ENCODE results near the gene MPG.
A peak's percentile ranks its signal among the peaks of the same experiment; 100 is the strongest.

Gene MPG

DNA sequence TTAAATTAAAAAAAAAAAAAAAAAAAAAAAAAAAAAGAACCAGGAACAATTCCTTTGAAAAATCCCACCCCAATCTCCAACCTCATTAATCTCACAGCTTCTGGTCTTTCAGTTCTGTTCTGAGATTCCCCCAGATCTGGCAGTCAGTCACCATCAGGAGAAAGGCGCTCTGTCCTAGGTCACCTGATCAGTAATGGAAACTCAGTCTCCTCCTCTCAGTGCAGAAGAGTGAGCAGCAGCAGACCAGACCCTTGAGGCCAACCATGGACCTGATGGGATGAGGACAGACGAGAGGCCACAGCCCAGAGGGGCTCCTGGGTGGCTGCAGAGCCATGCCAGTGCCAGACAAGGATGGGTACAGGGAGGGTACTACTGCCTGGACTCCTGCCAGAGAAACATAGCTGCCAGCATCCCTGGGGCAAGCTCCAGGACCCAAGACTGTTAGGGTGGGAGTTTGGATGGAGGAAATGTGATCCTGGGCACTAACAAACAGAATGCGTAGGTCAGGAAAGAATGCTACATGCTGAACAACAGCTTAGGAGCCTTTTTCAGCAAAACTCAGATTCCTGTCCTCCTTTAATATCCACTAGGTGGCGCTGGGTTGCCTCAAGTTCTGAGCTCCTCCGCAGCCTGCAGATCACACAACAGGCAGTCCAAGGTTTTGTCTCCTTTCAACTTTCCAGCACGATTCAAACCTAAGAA, 28.7 kb downstream of the MPG start:
- TF ChIP-seq, protein P1, sequence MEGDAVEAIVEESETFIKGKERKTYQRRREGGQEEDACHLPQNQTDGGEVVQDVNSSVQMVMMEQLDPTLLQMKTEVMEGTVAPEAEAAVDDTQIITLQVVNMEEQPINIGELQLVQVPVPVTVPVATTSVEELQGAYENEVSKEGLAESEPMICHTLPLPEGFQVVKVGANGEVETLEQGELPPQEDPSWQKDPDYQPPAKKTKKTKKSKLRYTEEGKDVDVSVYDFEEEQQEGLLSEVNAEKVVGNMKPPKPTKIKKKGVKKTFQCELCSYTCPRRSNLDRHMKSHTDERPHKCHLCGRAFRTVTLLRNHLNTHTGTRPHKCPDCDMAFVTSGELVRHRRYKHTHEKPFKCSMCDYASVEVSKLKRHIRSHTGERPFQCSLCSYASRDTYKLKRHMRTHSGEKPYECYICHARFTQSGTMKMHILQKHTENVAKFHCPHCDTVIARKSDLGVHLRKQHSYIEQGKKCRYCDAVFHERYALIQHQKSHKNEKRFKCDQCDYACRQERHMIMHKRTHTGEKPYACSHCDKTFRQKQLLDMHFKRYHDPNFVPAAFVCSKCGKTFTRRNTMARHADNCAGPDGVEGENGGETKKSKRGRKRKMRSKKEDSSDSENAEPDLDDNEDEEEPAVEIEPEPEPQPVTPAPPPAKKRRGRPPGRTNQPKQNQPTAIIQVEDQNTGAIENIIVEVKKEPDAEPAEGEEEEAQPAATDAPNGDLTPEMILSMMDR (IDR thresholded peaks at IDR 0.05; ENCODE audit: insufficient read depth, low read depth, low read length, missing control alignments) = peak; percentile 85
- no peak overlapping the region for H3K4me3 ChIP-seq (ENCODE audit: low read length)
- peak; percentile 82 for DNase-seq (ENCODE audit: low read depth)

DNA sequence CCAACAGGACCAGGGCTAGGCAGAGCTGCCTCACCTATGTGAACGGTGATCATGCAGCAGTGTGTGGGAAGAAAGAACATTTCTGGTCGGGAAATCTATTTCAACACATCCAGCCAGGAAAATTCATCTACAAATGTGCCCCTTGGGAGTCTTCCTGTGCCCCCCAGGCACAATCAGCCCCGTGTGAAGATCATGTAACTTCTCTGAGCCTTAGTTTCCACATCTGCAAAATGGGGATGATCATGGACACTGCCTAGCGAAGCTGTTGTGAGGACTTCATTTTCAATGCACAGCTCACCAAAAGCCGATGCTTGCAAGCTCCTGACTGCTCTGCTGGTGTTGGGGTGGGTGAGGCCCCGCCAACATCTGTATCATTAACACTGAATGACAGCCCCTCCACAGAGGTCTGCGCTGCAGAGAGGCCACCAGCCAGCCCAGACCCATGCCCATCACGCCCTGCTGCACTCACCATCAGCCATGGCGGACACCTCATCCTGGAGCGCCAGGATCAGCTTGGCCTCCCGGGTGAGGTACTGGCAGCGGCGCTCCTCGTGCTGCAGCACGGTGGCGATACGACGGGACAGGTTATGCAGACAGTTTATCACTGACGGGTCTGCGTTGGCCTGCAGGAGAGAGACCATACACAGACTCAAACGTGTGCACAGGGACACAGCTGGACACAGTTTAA, 34.3 kb downstream of the MPG start:
- H3K4me3 ChIP-seq (ENCODE audit: low read length) = no peak overlapping the region
- no peak for DNase-seq (ENCODE audit: low read depth)
- TF ChIP-seq, protein P1 (IDR thresholded peaks at IDR 0.05; ENCODE audit: insufficient read depth, low read depth, low read length, missing control alignments) = no peak

DNA sequence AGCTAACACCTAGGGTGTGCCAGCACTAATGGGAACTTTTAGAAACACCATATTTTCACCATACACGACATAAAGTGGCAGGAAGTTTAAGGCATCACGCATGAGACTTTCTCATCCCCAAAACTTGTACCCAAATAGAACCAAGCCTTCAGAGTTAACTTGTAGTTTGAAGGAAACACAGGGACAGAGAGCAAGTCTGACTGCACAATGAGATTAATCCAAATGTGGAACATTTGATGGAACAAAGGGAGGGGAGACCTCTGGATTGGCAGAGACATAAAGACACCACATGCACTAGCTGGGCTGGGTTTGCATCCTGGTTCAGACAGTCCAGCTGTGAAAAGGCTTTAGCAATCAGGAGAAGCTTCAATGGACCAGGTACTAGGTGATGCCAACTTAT, 36.3 kb downstream of the MPG start:
- DNase-seq (ENCODE audit: low read depth) = no peak
- TF ChIP-seq, protein P1 (IDR thresholded peaks at IDR 0.05; ENCODE audit: insufficient read depth, low read depth, low read length, missing control alignments) = no peak
- H3K4me3 ChIP-seq (ENCODE audit: low read length) = no peak overlapping the region

- no peak for DNase-seq (ENCODE audit: low read depth)
- TF ChIP-seq, protein P1 (IDR thresholded peaks at IDR 0.05; ENCODE audit: insufficient read depth, low read depth, low read length, missing control alignments) = no peak
- H3K4me3 ChIP-seq (ENCODE audit: low read length) = no peak overlapping the region
Observed at GRCh38 chr16:116015-116414, 38.0 kb downstream of the MPG start.

DNA sequence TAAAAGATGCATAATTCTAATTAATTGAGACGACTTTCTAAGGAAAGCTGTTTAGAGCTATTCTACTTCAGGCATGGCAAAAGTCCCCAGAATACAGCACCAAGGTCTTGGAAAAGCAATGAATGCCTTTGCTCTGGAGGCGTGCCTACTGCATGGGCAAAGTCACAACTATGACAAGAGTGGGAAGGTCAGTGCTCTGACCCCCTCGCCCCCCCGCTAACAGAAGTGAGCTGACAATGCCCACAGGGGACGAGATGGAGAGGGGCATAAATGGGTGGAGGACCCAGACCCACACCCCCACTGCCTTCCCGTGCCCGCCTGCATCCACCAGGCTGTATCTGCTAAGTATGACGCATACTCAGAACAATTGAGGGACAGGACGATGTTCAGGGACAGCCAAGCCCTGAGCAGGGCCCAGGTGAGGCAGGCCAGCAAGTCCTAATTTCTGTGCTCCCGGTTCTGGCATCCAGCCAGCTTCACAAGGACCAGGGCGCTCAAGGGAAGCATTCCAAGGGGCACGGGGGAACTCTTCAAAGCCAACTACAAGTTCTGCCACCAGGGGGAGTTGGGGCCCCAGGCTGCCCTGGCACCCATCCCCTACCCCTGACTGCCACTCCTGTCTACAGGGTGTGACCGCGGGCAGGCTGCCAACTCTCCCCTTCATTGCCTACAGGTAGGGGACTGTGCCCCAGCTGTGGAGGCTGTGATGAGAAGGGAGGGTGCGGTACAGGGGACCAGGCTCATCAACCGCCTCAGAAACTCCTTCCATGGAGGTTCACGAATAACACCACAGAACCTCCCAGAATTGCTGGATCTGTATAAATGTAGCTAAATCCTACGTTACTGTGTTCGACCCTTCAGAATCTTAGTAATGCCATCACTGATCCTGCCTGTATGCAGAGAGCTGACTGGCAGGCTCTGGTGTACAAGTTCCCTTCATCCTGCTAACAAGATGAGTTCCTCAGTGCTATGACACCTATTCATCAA, 39.6 kb downstream of the MPG start:
- TF ChIP-seq, protein P1 (IDR thresholded peaks at IDR 0.05; ENCODE audit: insufficient read depth, low read depth, low read length, missing control alignments) = peak; percentile 74
- peak; percentile 51 for DNase-seq (ENCODE audit: low read depth)
- no peak overlapping the region for H3K4me3 ChIP-seq (ENCODE audit: low read length)

DNA sequence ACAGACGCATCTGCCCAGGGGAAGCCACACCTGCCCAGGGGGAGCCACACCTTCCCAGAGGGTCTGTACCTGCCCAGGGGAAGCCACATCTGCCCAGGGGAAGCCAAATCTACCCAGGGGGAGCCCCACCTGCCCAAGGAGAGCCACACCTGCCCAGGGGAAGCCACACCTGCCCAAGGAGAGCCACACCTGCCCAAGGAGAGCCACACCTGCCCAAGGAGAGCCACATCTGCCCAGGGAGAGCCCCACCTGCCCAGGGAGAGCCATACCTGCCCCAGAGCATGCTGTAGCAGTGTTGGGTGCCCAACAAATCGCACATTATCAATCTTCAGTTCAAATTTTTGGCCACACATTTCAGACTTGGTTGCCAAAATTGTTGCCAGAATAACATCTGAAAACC, 40.8 kb downstream of the MPG start:
- TF ChIP-seq, protein P1 (IDR thresholded peaks at IDR 0.05; ENCODE audit: insufficient read depth, low read depth, low read length, missing control alignments) = no peak
- no peak overlapping the region for H3K4me3 ChIP-seq (ENCODE audit: low read length)
- no peak for DNase-seq (ENCODE audit: low read depth)
